AG04449 (cell line): Measurements from ENCODE around the gene GALNT3.
A peak's percentile ranks its signal among the peaks of the same experiment; 100 is the strongest.

ENCODE experiments used
- CTCF ChIA-PET: fragments of 350-600 bp; formaldehyde crosslinking; extraction: SDS; loops from one replicate; lab custom pipeline; 2021; ENCODE audit warnings: antibody characterized with exemption; lab: Yijun Ruan, JAX
- POLR2A ChIA-PET: fragments of 400-600, 350-600 bp; formaldehyde crosslinking; extraction: SDS; loops from one replicate; lab custom pipeline; 2020; ENCODE audit warnings: antibody characterized with exemption, inconsistent platforms; lab: Yijun Ruan, JAX
- DNase-seq: peaks from one replicate; pipeline ENCODE4 v3.0.0-alpha.2; 2010; ENCODE audit warnings: low read depth, low spot score
- H3K4me3 ChIP-seq: 2 replicates; pipeline ENCODE4 v1.5.1; 2011; ENCODE audit warnings: low read depth, mild to moderate bottlenecking, control low read depth, low read length
- TF ChIP-seq, protein P1 (sequence below): IDR thresholded peaks from one replicate; pipeline ENCODE4 v1.5.1; 2011; ENCODE audit warnings: mild to moderate bottlenecking, moderate library complexity, low read length, control low read depth, inconsistent platforms; ENCODE audit not compliant: insufficient read depth; ENCODE audit errors: missing control alignments

GALNT3 gene

GRCh38 chr2:165793779-165794535 lies at the start of gene GALNT3:
TSS of gene GALNT3 (minus strand) at chr2:165794247. CDS start at chr2:165770700, 23,547 bp downstream.
- ChIA-PET POLR2A (no interaction called here), CTCF (no interaction called here)
- TF ChIP-seq, protein P1, sequence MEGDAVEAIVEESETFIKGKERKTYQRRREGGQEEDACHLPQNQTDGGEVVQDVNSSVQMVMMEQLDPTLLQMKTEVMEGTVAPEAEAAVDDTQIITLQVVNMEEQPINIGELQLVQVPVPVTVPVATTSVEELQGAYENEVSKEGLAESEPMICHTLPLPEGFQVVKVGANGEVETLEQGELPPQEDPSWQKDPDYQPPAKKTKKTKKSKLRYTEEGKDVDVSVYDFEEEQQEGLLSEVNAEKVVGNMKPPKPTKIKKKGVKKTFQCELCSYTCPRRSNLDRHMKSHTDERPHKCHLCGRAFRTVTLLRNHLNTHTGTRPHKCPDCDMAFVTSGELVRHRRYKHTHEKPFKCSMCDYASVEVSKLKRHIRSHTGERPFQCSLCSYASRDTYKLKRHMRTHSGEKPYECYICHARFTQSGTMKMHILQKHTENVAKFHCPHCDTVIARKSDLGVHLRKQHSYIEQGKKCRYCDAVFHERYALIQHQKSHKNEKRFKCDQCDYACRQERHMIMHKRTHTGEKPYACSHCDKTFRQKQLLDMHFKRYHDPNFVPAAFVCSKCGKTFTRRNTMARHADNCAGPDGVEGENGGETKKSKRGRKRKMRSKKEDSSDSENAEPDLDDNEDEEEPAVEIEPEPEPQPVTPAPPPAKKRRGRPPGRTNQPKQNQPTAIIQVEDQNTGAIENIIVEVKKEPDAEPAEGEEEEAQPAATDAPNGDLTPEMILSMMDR, result no peak
- peak within 1 kb of the TSS; percentile 59 for H3K4me3 ChIP-seq
- DNase-seq, result no peak

GRCh38 chr2:165843351-165843750 lies 49.3 kb upstream of the GALNT3 start:
- ChIA-PET POLR2A (no interaction called here), CTCF (interaction anchor here (1.0 kb wide), 1 partner anchor 10 kb away, joined by 3 read pairs; no protein-coding TSS in a partner anchor)
- no peak for DNase-seq
- H3K4me3 ChIP-seq, result no peak overlapping the region
- TF ChIP-seq, protein P1, result no peak

DNA sequence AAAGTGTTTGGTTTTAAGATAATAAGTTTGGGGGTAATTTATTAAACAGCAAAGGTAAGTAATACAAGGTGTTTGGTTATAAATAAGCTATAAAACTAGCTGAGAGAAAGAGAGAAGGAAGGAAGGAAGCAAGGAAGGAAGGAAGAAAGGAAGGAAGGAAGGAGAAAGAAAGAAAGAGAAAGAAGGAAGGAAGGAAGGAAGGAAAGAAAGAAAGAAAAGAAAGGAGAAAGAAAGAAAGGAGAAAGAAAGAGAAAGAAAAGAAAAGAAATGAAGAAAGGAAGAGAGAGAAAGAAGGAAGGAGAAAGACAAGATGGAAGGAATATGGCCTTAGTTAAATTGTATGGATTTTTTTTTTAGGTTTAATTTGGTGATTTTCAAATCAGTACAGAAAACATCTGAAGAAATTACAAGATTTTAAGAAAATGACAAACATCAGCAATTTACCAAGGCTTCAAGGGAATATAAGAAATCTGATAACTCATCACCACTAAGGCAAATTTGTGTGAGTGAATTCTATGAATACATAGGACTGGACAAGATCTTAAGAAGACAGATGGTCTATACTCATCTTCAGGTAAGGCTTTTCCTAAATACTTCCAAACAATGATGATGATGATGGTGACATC lies 46.4 kb upstream of the GALNT3 start:
- ChIA-PET CTCF (interaction anchor here (0.9 to 1.3 kb wide), 2 partner anchors 140 to 438 kb away, joined by 3 read pairs; no protein-coding TSS in a partner anchor), POLR2A (no interaction called here)
- TF ChIP-seq, protein P1, result no peak
- H3K4me3 ChIP-seq, result no peak overlapping the region
- DNase-seq, result no peak

- TF ChIP-seq, protein P1, result no peak
- no peak overlapping the region for H3K4me3 ChIP-seq
- peak; percentile 14 for DNase-seq
- POLR2A ChIA-PET, result no interaction called here
- CTCF ChIA-PET, result interaction anchor here (0.9 to 1.3 kb wide), 2 partner anchors 139 to 437 kb away, joined by 3 read pairs; no protein-coding TSS in a partner anchor
These were observed 45.6 kb upstream of the GALNT3 start for GRCh38 chr2:165839610-165840009.

GRCh38 chr2:165837122-165837521 lies 43.1 kb upstream of the GALNT3 start:
- POLR2A ChIA-PET, result no interaction called here
- H3K4me3 ChIP-seq, result no peak overlapping the region
- peak; percentile 14 for DNase-seq
- CTCF ChIA-PET, result no interaction called here
- TF ChIP-seq, protein P1, result no peak

DNA sequence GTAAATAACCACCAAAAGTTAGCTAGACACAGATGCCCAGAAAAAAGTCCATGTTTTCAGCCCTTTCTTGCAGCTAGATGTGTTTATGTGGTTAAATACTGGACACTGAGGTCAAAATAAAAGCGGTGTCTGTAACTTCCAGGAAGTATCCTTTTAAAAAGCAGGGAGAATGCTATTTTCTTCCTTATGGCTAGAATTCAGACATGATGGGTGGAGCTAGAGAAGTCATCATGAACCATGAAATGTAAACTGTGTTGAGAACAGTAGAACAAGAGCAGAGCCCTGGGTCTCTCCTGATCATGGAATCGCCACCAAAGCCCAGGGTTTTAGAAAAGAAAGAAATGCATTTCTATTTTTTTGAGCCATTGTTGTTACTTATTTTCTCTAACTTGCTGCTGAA lies 41.3 kb upstream of the GALNT3 start:
- CTCF ChIA-PET, result interaction anchor here (0.6 to 1.1 kb wide), 2 partner anchors 39 to 70 kb away, joined by 3 read pairs; no protein-coding TSS in a partner anchor
- POLR2A ChIA-PET, result no interaction called here

More for the DNA sequence above, 41.3 kb upstream of the GALNT3 start:
- TF ChIP-seq, protein P1, result no peak
- H3K4me3 ChIP-seq, result no peak overlapping the region
- no peak for DNase-seq
